T47D (cell line): ENCODE data around the gene SLC5A1.

ENCODE experiments used
- DNase-seq, 2 experiments: peaks; one replicate each; pipeline versions ENCODE4 v3.0.0 to v3.0.0-alpha.2; 2011 to 2012; ENCODE audit warnings: low read depth in 1 of 2, low spot score in 1 of 2
- JUND ChIP-seq: IDR thresholded peaks from 2 replicates; pipeline ENCODE4 v1.6.1; 2012; ENCODE audit warnings: low read depth
- in situ Hi-C: cut with HindIII; loops from 2 replicates; pipeline ENCODE4 v1.10.0; 2016; ENCODE audit warnings: low sequenced_read_pairs, low pct_unique_long_range_greater_than_20kb

Gene SLC5A1

DNA sequence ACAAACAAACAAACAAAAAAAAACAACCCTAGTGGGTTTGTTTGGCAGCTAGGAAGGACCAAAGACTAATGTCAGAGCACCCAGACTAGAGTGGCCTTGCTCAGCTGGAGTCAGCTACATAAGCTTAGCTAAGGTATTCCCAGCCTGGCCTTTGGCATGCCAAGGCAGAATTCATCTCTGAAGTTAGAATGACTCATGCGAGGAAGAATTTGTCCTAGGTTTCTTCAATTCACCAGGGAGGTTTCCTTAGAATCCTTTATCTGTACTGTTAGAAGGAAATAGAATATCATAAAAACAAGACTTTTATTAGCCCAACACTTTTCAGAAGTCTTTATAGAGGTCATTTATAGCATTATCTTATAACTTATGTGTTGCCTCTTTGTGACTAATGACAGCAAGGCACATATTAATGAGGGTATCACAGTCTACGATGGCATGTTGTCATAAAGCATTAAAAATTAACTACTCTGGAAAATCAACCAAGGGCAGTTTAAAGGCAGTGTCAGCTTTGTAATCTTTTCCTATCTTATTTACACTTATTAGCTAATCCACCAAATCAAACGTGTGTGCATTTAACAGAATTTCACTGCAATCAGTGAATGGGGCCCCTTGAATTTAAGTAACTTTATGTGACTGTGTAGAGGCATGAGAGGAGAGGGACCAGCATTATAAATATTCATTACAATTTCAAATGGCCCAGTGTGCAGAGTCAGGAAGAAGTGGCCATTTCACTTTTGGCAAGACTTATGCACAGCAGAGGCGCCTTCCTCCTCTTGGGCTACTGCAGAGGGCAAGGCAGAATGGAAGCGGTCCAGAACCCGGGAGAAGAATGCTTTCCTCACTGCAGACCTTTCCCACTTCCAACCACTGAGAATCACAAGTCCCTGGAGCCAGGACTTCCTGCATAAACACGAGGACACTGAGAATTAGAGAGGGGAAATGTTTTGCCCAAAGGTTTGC lies 36.3 kb downstream of the SLC5A1 start:
- DNase-seq, result peak in 1 of 2 experiments; percentile 43
- in situ Hi-C loops, result no loop called here
- no peak for TF ChIP-seq JUND

DNA sequence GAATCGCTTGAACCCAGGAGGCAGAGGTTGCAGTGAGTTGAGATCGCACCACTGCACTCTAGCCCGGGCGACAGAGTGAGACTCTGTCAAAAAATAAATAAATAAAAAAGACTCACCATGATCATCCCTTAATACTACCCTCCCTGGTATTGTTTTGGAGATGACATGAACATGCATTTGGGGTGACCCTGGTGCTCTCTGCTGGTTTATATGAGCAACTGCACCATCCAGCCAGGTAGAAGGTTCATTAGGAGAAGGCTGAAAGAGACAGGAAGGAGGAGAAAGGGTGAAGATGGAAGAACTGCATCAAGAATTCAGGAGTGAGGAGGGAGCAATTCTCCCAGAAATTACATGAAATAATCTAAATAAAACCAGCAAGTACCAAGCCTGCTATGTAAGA lies 37.8 kb downstream of the SLC5A1 start:
- in situ Hi-C loops, result no loop called here
- TF ChIP-seq JUND, result no peak

DNA sequence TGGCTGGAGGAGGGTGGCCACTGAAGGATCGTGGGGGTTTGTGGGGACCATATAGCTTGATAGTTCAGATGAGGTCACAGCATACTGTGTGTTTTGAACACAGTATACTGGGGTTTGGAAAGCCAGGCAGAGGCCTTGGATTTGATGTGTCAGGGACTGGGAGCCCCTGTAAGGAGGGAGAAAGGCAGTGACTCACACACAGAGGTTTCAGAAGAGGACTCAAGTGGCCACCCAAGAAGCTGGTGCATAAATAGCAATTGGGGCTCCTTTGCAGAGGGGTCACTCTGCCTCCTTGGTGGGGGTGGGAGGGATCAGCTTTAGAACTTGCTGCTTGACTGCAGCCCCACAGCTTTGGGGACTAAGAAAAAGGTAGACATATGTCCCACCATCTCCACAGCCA lies 39.3 kb downstream of the SLC5A1 start:
- no peak for DNase-seq
- TF ChIP-seq JUND, result no peak
- in situ Hi-C loops, result no loop called here

More for the DNA sequence above, 37.8 kb downstream of the SLC5A1 start:
- peak; percentile 31 to 75 for DNase-seq

DNA sequence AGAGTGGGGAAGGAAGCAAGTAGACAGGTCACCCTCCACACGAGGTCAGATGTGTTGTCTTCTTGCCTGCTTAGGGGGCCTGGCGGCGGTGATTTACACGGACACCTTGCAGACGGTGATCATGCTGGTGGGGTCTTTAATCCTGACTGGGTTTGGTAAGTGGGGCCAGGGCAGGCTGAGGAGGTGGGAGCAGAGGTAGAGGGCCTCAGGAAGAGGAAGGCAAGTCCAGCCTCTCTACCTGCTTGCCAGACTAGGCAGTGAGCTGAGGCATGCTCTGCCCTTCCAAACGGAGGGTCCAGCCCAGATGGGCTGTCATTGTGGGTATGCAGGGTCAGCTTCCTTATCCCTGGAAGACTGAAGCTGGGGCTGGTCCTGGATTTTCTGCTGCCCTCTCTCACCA lies 39.9 kb downstream of the SLC5A1 start:
- TF ChIP-seq JUND, result no peak
- in situ Hi-C loops, result no loop called here
- no peak for DNase-seq

- in situ Hi-C loops, result no loop called here
- TF ChIP-seq JUND, result no peak
- DNase-seq, result no peak
Measured at GRCh38 chr22:32083814-32084213, 40.8 kb downstream of the SLC5A1 start.

DNA sequence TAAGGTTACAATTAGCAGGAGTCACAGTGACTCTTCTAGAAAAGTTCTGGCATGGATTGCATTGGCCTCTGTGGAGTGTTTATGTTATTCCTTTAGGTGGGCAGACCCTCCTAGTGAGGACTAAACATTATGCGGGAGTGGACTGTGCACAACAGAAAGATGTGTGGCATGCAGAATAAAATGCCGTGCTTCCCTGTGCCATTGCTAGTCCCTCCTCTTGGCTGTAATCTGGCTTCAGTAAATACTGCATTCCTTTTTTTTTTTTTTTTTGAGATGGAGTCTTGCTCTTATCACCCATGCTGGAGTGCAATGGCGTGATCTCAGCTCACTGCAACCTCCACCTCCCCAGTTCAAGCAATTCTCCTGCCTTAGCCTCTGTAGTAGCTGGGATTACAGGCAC lies 45.0 kb downstream of the SLC5A1 start:
- TF ChIP-seq JUND, result no peak
- in situ Hi-C loops, result no loop called here
- no peak for DNase-seq

GRCh38 chr22:32097018-32097417 lies 54.0 kb downstream of the SLC5A1 start:
- in situ Hi-C loops, result no loop called here
- no peak for DNase-seq
- no peak for TF ChIP-seq JUND

- in situ Hi-C loops, result no loop called here
- no peak for TF ChIP-seq JUND
- no peak for DNase-seq
Measured at GRCh38 chr22:32097881-32098499, 54.9 kb downstream of the SLC5A1 start.

DNA sequence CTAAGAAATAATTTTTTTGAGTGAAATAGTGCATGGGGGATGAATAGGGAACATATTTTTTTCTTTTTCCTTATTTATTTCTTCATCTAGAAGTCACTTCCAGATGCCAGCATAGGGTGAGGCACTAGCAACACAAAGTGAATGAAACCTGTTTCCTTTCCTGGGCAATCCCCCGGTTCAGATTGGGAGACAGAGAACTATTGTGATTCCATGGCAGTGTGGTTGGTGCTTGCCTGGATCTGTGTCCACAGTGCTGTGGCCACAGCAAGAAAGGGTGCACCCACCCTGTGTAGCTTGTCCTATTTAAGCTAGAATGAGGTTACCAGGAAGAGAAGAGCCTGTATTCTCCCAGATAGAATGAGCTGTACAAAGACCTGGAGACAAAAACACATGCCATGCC lies 57.6 kb downstream of the SLC5A1 start:
- no peak for TF ChIP-seq JUND
- in situ Hi-C loops, result no loop called here
- DNase-seq, result no peak

DNA sequence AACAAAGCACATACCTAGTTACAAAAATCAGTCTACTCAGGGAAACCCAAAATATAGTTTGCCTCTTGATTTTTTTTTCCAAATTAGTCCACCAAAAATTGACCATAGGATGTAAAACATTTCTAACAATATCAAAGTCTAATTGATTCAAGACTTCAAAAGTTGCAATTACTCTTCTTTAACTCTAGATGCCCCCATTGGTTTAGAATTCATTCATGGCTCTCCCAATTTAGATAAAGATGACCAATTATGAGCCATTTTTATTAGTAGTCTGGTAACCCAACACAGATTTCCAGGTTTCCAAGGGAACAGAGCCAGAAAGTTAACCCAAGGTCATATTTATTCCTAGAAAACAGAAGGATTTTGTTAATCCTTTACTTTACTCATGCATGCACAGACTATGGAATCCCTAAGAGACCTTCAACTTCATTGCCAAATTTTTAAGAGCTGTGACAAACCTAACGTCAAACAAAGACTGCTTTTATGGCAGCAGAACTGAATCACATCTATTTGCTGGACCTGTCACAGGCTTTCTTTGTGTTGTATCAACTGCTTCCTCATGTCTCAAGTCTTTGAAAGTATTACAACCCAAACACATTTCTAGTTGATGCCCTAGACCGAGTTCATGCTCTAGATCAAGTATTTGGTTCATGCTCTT lies 60.7 kb downstream of the SLC5A1 start:
- in situ Hi-C loops, result no loop called here
- TF ChIP-seq JUND, result no peak
- DNase-seq, result peak in 1 of 2 experiments; percentile 23

DNA sequence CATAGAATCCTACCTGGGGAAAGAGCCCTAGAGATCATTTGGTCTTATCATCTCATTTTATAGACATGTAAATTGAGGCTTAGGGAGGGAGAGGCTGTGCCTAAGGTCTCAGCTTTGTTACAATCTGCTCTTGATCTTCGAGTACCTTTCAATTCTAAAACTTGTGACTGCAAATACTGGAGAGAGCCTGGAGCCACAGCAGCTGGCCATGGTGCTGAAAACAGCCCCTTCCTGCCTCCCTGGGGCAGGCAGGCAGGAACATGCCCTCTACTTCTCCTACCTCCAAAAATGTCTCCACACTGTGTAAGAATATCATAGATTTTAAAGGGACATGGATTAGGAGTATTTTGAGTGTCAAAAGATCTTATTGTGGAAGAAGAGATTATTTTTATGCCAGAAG lies 63.9 kb downstream of the SLC5A1 start:
- in situ Hi-C loops, result no loop called here
- TF ChIP-seq JUND, result no peak
- DNase-seq, result peak; percentile 16 to 50

DNA sequence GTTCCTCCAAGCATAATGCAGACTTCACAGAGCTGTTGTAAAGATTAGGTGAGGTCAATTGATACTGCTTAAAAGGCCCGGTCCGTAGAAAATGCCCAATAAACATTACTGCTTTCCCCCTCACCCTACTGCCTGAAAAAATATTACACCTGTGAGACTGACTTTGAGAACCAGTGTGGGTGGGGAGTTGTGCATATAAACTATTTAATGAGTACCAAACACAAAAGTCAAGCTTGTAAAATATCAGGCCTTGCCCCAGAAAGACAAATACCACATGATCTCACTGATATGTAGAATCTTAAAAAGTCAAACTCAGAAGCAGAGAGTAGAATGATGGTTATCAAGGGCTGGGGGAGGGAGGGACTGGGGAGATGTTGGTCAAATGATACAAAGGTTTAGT lies 69.3 kb downstream of the SLC5A1 start:
- DNase-seq, result no peak
- in situ Hi-C loops, result no loop called here
- no peak for TF ChIP-seq JUND
